GM23248 (cell line): Measurements from ENCODE around the gene MAPK8IP3.

Experiments
- EZH2 ChIP-seq: fragments of 200-600 bp; sonication (generic); IDR thresholded peaks from 2 replicates; pipeline ENCODE4 v1.6.1; 2018; ENCODE audit warnings: antibody characterized with exemption, mild to moderate bottlenecking; ENCODE audit not compliant: insufficient read depth, poor library complexity, severe bottlenecking
- EZH2phosphoT487 ChIP-seq: fragments of 200-600 bp; sonication (generic); IDR thresholded peaks from 2 replicates; pipeline ENCODE4 v1.6.1; 2018; ENCODE audit warnings: antibody characterized with exemption, moderate library complexity, mild to moderate bottlenecking, low read depth; ENCODE audit not compliant: insufficient read depth

- TF ChIP-seq EZH2 (no peak), EZH2phosphoT487 (no peak)
Measured at GRCh38 chr16:1791943-1792812, 86.2 kb downstream of the MAPK8IP3 start.
